Measurements from ENCODE around the gene PARP1.

DNA sequence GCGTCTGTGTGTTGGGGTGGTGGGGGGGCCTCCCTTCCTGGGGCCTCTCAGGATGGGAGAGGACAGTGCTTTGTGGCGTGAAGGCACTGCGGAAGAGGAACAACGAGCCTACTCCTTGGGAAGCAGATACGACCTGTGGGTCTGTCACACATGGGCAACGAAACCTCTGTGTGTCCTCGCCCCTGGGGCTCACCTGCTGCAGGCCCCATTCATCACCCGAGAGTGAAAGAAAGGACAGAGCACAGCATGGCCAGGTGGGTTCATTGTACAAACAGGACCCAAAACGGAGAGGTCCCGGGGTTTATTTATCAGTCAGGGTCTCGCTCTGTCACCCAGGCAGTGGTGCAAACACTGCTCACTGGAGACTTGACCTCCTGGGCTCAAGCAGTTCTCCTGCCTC, 58.8 kb downstream of the PARP1 start:
- TF ChIP-seq EZH2 (IDR thresholded peaks at IDR 0.05) (no peak), POLR2AphosphoS5 (IDR thresholded peaks at IDR 0.05; ENCODE audit: low read depth, low read length) (no peak)

Data from HCT116 (cell line).